Naive thymus-derived CD4-positive, alpha-beta T cell (primary cell): ENCODE data around the gene SLC22A14. TPM values are rescaled to one million over a fixed set of nuclear protein-coding genes. Genes with fewer than 3 reads are reported as not detected.
A peak's percentile ranks its signal among the peaks of the same experiment; 100 is the strongest.

Experiments
- ATAC-seq: fragments of 150-1000 bp; cut with Tn5 transposase; 2 replicates; pipeline ENCODE4 v1.10.0; 2021; ENCODE audit warnings: mild to moderate bottlenecking, moderate library complexity
- CTCF ChIA-PET: fragments of 350-600 bp; sonication (Branson Sonifier 250); formaldehyde crosslinking; loops from one replicate; lab custom pipeline; 2021; ENCODE audit warnings: antibody characterized with exemption; lab: Charles Lee
- POLR2A ChIA-PET: fragments of 350-600 bp; sonication (Branson Sonifier 250); formaldehyde crosslinking; loops from one replicate; lab custom pipeline; 2021; ENCODE audit warnings: antibody characterized with exemption, inconsistent platforms; lab: Charles Lee
- DNase-seq, 9 donors: peaks; one replicate each; pipeline versions ENCODE4 v3.0.0 to v3.0.0-alpha.2; 2020 to 2022; ENCODE audit warnings: mixed read lengths in 1 of 9
- H3K27ac ChIP-seq: one replicate; pipeline ENCODE4 v1.7.0; 2013; ENCODE audit warnings: mild to moderate bottlenecking, low read depth, low read length, moderate library complexity
- H3K27me3 ChIP-seq, 2 donors: one replicate each; pipeline ENCODE4 v1.7.0; 2013; ENCODE audit warnings: low read length in 2 of 2, mild to moderate bottlenecking in 2 of 2, moderate library complexity in 2 of 2; ENCODE audit not compliant: control insufficient read depth in 2 of 2, insufficient read depth in 2 of 2
- H3K36me3 ChIP-seq, 3 experiments: 1 replicate in 2 of 3; 2 replicates in 1 of 3; pipeline ENCODE4 v1.7.0; 2013; ENCODE audit warnings: low read length in 3 of 3, mild to moderate bottlenecking in 3 of 3, moderate library complexity in 1 of 3; ENCODE audit not compliant: insufficient read depth in 3 of 3, control insufficient read depth in 2 of 3
- H3K4me1 ChIP-seq, 2 donors: one replicate each; pipeline ENCODE4 v1.7.0; 2013; ENCODE audit warnings: low read length in 2 of 2, mild to moderate bottlenecking in 2 of 2, moderate library complexity in 1 of 2; ENCODE audit not compliant: control insufficient read depth in 2 of 2, insufficient read depth in 2 of 2
- H3K4me3 ChIP-seq: 2 replicates; pipeline ENCODE4 v1.7.0; 2013; ENCODE audit warnings: mild to moderate bottlenecking, low read length
- H3K9me3 ChIP-seq, 3 experiments: 1 replicate in 2 of 3; 2 replicates in 1 of 3; pipeline ENCODE4 v1.7.0; 2013; ENCODE audit warnings: low read length in 3 of 3; ENCODE audit not compliant: control insufficient read depth in 2 of 3
- H3K27ac Mint-ChIP-seq, 9 donors: one replicate each; pipeline ENCODE4 v1.8.0; 2020 to 2022; ENCODE audit warnings: mixed read lengths in 9 of 9, mild to moderate bottlenecking in 8 of 9, moderate library complexity in 5 of 9, inconsistent platforms in 2 of 9
- H3K27me3 Mint-ChIP-seq, 5 donors: one replicate each; pipeline ENCODE4 v1.8.0; 2021 to 2022; ENCODE audit warnings: mixed read lengths in 5 of 5, mild to moderate bottlenecking in 1 of 5
- H3K36me3 Mint-ChIP-seq, 5 donors: one replicate each; pipeline ENCODE4 v1.8.0; 2020 to 2022; ENCODE audit warnings: mixed read lengths in 5 of 5, mild to moderate bottlenecking in 3 of 5, inconsistent platforms in 1 of 5
- H3K4me1 Mint-ChIP-seq, 7 donors: one replicate each; pipeline ENCODE4 v1.8.0; 2020 to 2022; ENCODE audit warnings: mixed read lengths in 7 of 7, mild to moderate bottlenecking in 3 of 7, inconsistent platforms in 1 of 7
- H3K4me3 Mint-ChIP-seq, 10 donors: one replicate each; pipeline ENCODE4 v1.8.0; 2020 to 2022; ENCODE audit warnings: mild to moderate bottlenecking in 10 of 10, mixed read lengths in 10 of 10, moderate library complexity in 6 of 10, inconsistent platforms in 2 of 10
- H3K9me3 Mint-ChIP-seq, 11 donors: one replicate each; pipeline ENCODE4 v1.8.0; 2020 to 2022; ENCODE audit warnings: mixed read lengths in 11 of 11, mild to moderate bottlenecking in 4 of 11, inconsistent platforms in 1 of 11, moderate library complexity in 1 of 11
- intact Hi-C, 2 donors: fragments of 100-400 bp; cut with micrococcal nuclease; formaldehyde crosslinking; loops; one replicate each; pipeline ENCODE4 v1.15.1; 2023
- polyA plus RNA-seq, 2 donors: library from polyadenylated mRNA; unstranded; fragments of 300-500 nt; fragmentation: Illumina TruSeq; gene quantifications; one replicate each; pipeline ENCODE4 v1.2.3, GENCODE V29; 2021
- total RNA-seq, 6 experiments: library from RNA in 5 of 6; stranded (reverse) in 5 of 6; gene quantifications; 1 replicate in 5 of 6; 2 replicates in 1 of 6; pipeline ENCODE4 v1.2.3 and lab custom pipeline; 2021 to 2026

The SLC22A14 gene
- total and polyA plus RNA-seq, 7 experiments from 2014 or later = 0.15 TPM; not detected in 6

GRCh38 chr3:38275658-38276057 is 6.4 kb upstream of the SLC22A14 start:
- H3K9me3 ChIP-seq = no peaks in the 10 kb centered on the region
- Mint-ChIP-seq H3K36me3 (peaks cover 3 to 27% (median 4%) of the 10 kb centered on the region in 5 donors), H3K27ac (no peak overlapping the region), H3K9me3 (peaks cover 0 to 4% (median 0%) of the 10 kb centered on the region in 11 donors), H3K4me1 (no peaks in the 10 kb centered on the region), H3K27me3 (no peaks in the 10 kb centered on the region), H3K4me3 (no peak overlapping the region)
- DNase-seq (no peak), ATAC-seq (no peak)
- H3K36me3 ChIP-seq = no peaks in the 10 kb centered on the region
- H3K4me1 ChIP-seq = no peaks in the 10 kb centered on the region
- H3K27ac ChIP-seq = no peak overlapping the region
- no peak overlapping the region for H3K4me3 ChIP-seq
- intact Hi-C loops = no loop called here
- ChIA-PET POLR2A (no interaction called here), CTCF (no interaction called here)
- H3K27me3 ChIP-seq = no peaks in the 10 kb centered on the region

GRCh38 chr3:38276081-38276916 is 5.8 kb upstream of the SLC22A14 start:
- Histone ChIP-seq H3K27ac (no peak overlapping the region), H3K4me1 (no peaks in the 10 kb centered on the region), H3K27me3 (no peaks in the 10 kb centered on the region), H3K4me3 (no peak overlapping the region), H3K9me3 (no peaks in the 10 kb centered on the region), H3K36me3 (no peaks in the 10 kb centered on the region)
- POLR2A ChIA-PET = no interaction called here
- DNase-seq (no peak), ATAC-seq (peak; percentile 26)
- no peak overlapping the region for H3K4me3 Mint-ChIP-seq
- intact Hi-C loops = no loop called here
- CTCF ChIA-PET = no interaction called here
- peaks cover 0 to 1% (median 0%) of the 10 kb centered on the region in 11 donors for H3K9me3 Mint-ChIP-seq
- no peaks in the 10 kb centered on the region for H3K27me3 Mint-ChIP-seq
- H3K27ac Mint-ChIP-seq = peak overlapping the region in 1 of 9 donors; percentile 65
- no peaks in the 10 kb centered on the region for H3K4me1 Mint-ChIP-seq
- peaks cover 0 to 23% (median 2%) of the 10 kb centered on the region in 5 donors for H3K36me3 Mint-ChIP-seq

GRCh38 chr3:38276917-38277630 is 5.0 kb upstream of the SLC22A14 start:
- Mint-ChIP-seq H3K9me3 (peaks cover 0 to 1% (median 0%) of the 10 kb centered on the region in 11 donors), H3K4me1 (no peaks in the 10 kb centered on the region), H3K4me3 (no peak overlapping the region), H3K27me3 (no peaks in the 10 kb centered on the region), H3K36me3 (peaks cover 0 to 20% (median 0%) of the 10 kb centered on the region in 5 donors), H3K27ac (no peak overlapping the region)
- H3K27ac ChIP-seq = no peak overlapping the region
- no peak overlapping the region for H3K4me3 ChIP-seq
- no peaks in the 10 kb centered on the region for H3K4me1 ChIP-seq
- DNase-seq (no peak), ATAC-seq (peak; percentile 19)
- H3K36me3 ChIP-seq = no peaks in the 10 kb centered on the region
- ChIA-PET POLR2A (no interaction called here), CTCF (interaction anchor here (0.6 kb wide), 1 partner anchor 59 kb away, joined by 3 read pairs; no protein-coding TSS in a partner anchor)
- no peaks in the 10 kb centered on the region for H3K27me3 ChIP-seq
- intact Hi-C loops = no loop called here
- H3K9me3 ChIP-seq = no peaks in the 10 kb centered on the region

GRCh38 chr3:38278841-38279240 is 3.3 kb upstream of the SLC22A14 start:
- no peak for ATAC-seq
- Histone ChIP-seq H3K36me3 (no peaks in the 10 kb centered on the region), H3K4me1 (no peaks in the 10 kb centered on the region), H3K27ac (no peak overlapping the region), H3K9me3 (no peaks in the 10 kb centered on the region), H3K4me3 (no peak overlapping the region), H3K27me3 (no peaks in the 10 kb centered on the region)
- H3K9me3 Mint-ChIP-seq = no peaks in the 10 kb centered on the region
- no peak for DNase-seq
- H3K27ac Mint-ChIP-seq = no peak overlapping the region
- H3K4me1 Mint-ChIP-seq = no peaks in the 10 kb centered on the region
- H3K4me3 Mint-ChIP-seq = no peak overlapping the region
- ChIA-PET POLR2A (no interaction called here), CTCF (no interaction called here)
- intact Hi-C loops = no loop called here
- H3K27me3 Mint-ChIP-seq = no peaks in the 10 kb centered on the region
- peaks cover 0 to 20% (median 0%) of the 10 kb centered on the region in 5 donors for H3K36me3 Mint-ChIP-seq

GRCh38 chr3:38283810-38284755 is 2.0 kb downstream of the SLC22A14 start:
- Mint-ChIP-seq H3K4me3 (no peak overlapping the region), H3K27ac (no peak overlapping the region), H3K4me1 (no peaks in the 10 kb centered on the region), H3K36me3 (no peaks in the 10 kb centered on the region), H3K27me3 (peaks cover 0 to 2% (median 0%) of the 10 kb centered on the region in 5 donors), H3K9me3 (no peaks in the 10 kb centered on the region)
- ChIA-PET CTCF (no interaction called here), POLR2A (no interaction called here)
- Histone ChIP-seq H3K27me3 (no peaks in the 10 kb centered on the region), H3K9me3 (no peaks in the 10 kb centered on the region), H3K4me3 (no peak overlapping the region), H3K27ac (no peak overlapping the region), H3K4me1 (no peaks in the 10 kb centered on the region), H3K36me3 (no peaks in the 10 kb centered on the region)
- no peak for ATAC-seq
- no peak for DNase-seq
- intact Hi-C loops = no loop called here

- H3K9me3 Mint-ChIP-seq = no peaks in the 10 kb centered on the region
Measured at GRCh38 chr3:38284756-38285150, 2.7 kb downstream of the SLC22A14 start.

More at GRCh38 chr3:38284756-38285150, 2.7 kb downstream of the SLC22A14 start:
- DNase-seq = no peak
- H3K4me1 Mint-ChIP-seq = no peaks in the 10 kb centered on the region
- no peak overlapping the region for H3K27ac Mint-ChIP-seq
- H3K4me1 ChIP-seq = no peaks in the 10 kb centered on the region
- no peak for ATAC-seq
- no peak overlapping the region for H3K4me3 ChIP-seq
- POLR2A ChIA-PET = no interaction called here
- CTCF ChIA-PET = no interaction called here
- peaks cover 0 to 2% (median 0%) of the 10 kb centered on the region in 5 donors for H3K27me3 Mint-ChIP-seq
- no peaks in the 10 kb centered on the region for H3K36me3 Mint-ChIP-seq
- no peaks in the 10 kb centered on the region for H3K27me3 ChIP-seq
- no peak overlapping the region for H3K4me3 Mint-ChIP-seq
- no peaks in the 10 kb centered on the region for H3K9me3 ChIP-seq
- H3K36me3 ChIP-seq = no peaks in the 10 kb centered on the region
- no peak overlapping the region for H3K27ac ChIP-seq
- intact Hi-C loops = no loop called here
